Astrocyte (in vitro differentiated cells and primary cell): Measurements from ENCODE around the gene CLEC2A. TPM values are rescaled to one million over a fixed set of nuclear protein-coding genes. Genes with fewer than 3 reads are reported as not detected.
A peak's percentile ranks its signal among the peaks of the same experiment; 100 is the strongest.

Experiments
- DNase-seq: peaks from one replicate; pipeline ENCODE4 v3.0.0-alpha.2; 2010; ENCODE audit warnings: low read depth
- FAIRE-seq: peaks from 2 replicates; lab custom pipeline; 2011; peaks lifted over from hg19 to GRCh38; lab: Jason Lieb, UNC
- H2AFZ ChIP-seq: 2 replicates; pipeline ENCODE4 v1.6.0; 2012; ENCODE audit warnings: low read depth, low read length, inconsistent platforms
- H3K27ac ChIP-seq: 2 replicates; pipeline ENCODE4 v1.5.1; 2011; ENCODE audit warnings: low read depth, low read length, inconsistent platforms
- H3K27me3 ChIP-seq: 2 replicates; pipeline ENCODE4 v1.6.0; 2011; ENCODE audit warnings: low read length, inconsistent platforms; ENCODE audit not compliant: insufficient read depth
- H3K36me3 ChIP-seq: 2 replicates; pipeline ENCODE4 v1.5.1; 2011; ENCODE audit warnings: low read length, inconsistent platforms; ENCODE audit not compliant: insufficient read depth
- H3K4me1 ChIP-seq: 2 replicates; pipeline ENCODE4 v1.5.1; 2011; ENCODE audit warnings: low read length, inconsistent platforms; ENCODE audit not compliant: insufficient read depth
- H3K4me2 ChIP-seq: 2 replicates; pipeline ENCODE4 v1.6.0; 2012; ENCODE audit warnings: low read length, inconsistent platforms
- H3K4me3 ChIP-seq: 2 replicates; pipeline ENCODE4 v1.5.1; 2011; ENCODE audit warnings: low read depth, mild to moderate bottlenecking, low read length, inconsistent platforms; ENCODE audit not compliant: insufficient read depth
- H3K79me2 ChIP-seq: 2 replicates; pipeline ENCODE4 v1.6.0; 2012; ENCODE audit warnings: mild to moderate bottlenecking, low read length, inconsistent platforms; ENCODE audit not compliant: insufficient read depth
- H3K9ac ChIP-seq: 2 replicates; pipeline ENCODE4 v1.6.0; 2012; ENCODE audit warnings: mild to moderate bottlenecking, low read length, inconsistent platforms
- H3K9me3 ChIP-seq: 2 replicates; pipeline ENCODE4 v1.5.1; 2012; ENCODE audit warnings: low read depth, mild to moderate bottlenecking, low read length, inconsistent platforms; ENCODE audit not compliant: insufficient read depth
- H4K20me1 ChIP-seq: 2 replicates; pipeline ENCODE4 v1.6.0; 2012; ENCODE audit warnings: low read length, inconsistent platforms; ENCODE audit not compliant: insufficient read depth
- H3K27ac Mint-ChIP-seq: one replicate; pipeline ENCODE4 v1.8.0; 2021; ENCODE audit warnings: mild to moderate bottlenecking, mixed read lengths; ENCODE audit not compliant: unreplicated experiment
- H3K27me3 Mint-ChIP-seq: one replicate; pipeline ENCODE4 v1.8.0; 2021; ENCODE audit warnings: low read depth, mixed read lengths; ENCODE audit not compliant: unreplicated experiment
- H3K36me3 Mint-ChIP-seq: one replicate; pipeline ENCODE4 v1.8.0; 2021; ENCODE audit warnings: low read depth, mixed read lengths; ENCODE audit not compliant: unreplicated experiment
- H3K4me1 Mint-ChIP-seq: one replicate; pipeline ENCODE4 v1.8.0; 2021; ENCODE audit warnings: low read depth, mixed read lengths; ENCODE audit not compliant: unreplicated experiment
- H3K4me3 Mint-ChIP-seq: one replicate; pipeline ENCODE4 v1.8.0; 2021; ENCODE audit warnings: mild to moderate bottlenecking, moderate library complexity, mixed read lengths; ENCODE audit not compliant: unreplicated experiment
- H3K9me3 Mint-ChIP-seq: one replicate; pipeline ENCODE4 v1.8.0; 2021; ENCODE audit warnings: mild to moderate bottlenecking, mixed read lengths; ENCODE audit not compliant: unreplicated experiment
- CTCF ChIP-seq: IDR thresholded peaks from 2 replicates; pipeline ENCODE4 v1.5.1; 2011; ENCODE audit warnings: low read depth, mild to moderate bottlenecking, inconsistent platforms, low read length, moderate library complexity; ENCODE audit not compliant: insufficient read depth
- EZH2 ChIP-seq: IDR thresholded peaks from 2 replicates; pipeline ENCODE4 v1.6.1; 2012; ENCODE audit warnings: mild to moderate bottlenecking, low read length, inconsistent platforms; ENCODE audit not compliant: insufficient read depth
- total RNA-seq: library from RNA; stranded (reverse); gene quantifications from 2 replicates; pipeline ENCODE4 v1.2.1, GENCODE V29; 2021

Gene CLEC2A
- total RNA-seq, 1 donor from 2014 or later: 0.84 TPM

DNA sequence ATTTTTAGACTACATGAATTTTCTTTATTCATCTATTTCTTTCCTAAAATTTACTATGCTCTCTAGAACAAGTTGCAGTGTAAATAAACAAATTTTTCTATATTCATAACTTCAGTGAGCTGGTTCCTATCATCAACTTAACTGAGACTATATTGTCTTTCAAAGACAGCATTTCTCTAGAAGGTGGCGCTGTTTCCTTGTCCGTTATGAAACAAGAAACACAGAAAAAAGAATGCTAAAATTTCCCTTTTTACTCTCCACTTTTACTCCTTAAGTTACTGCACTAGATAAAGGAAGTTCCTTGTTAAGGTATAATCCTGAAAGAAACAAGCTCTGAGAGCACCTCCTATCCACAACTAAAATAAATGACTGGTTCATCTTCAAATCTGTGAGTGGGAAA is 8.2 kb upstream of the CLEC2A start:
- no peak overlapping the region for H3K4me3 Mint-ChIP-seq
- no peaks in the 10 kb centered on the region for H3K27me3 Mint-ChIP-seq
- no peaks in the 10 kb centered on the region for H3K9me3 ChIP-seq
- no peaks in the 10 kb centered on the region for H3K4me1 Mint-ChIP-seq
- FAIRE-seq (peak; percentile 43), DNase-seq (no peak)
- H3K27ac ChIP-seq: no peak overlapping the region
- no peaks in the 10 kb centered on the region for H4K20me1 ChIP-seq
- H3K27ac Mint-ChIP-seq: no peak overlapping the region
- H3K27me3 ChIP-seq: no peaks in the 10 kb centered on the region
- no peaks in the 10 kb centered on the region for H3K9me3 Mint-ChIP-seq
- H3K4me3 ChIP-seq: no peak overlapping the region
- no peaks in the 10 kb centered on the region for H3K36me3 ChIP-seq
- H3K4me2 ChIP-seq: no peak overlapping the region
- H3K9ac ChIP-seq: no peak overlapping the region
- no peaks in the 10 kb centered on the region for H3K4me1 ChIP-seq
- TF ChIP-seq EZH2: no peak
- TF ChIP-seq CTCF: no peak
- no peaks in the 10 kb centered on the region for H3K79me2 ChIP-seq
- no peak overlapping the region for H2AFZ ChIP-seq
- H3K36me3 Mint-ChIP-seq: no peaks in the 10 kb centered on the region

GRCh38 chr12:9936591-9936990 is 4.4 kb upstream of the CLEC2A start:
- Histone ChIP-seq H4K20me1 (no peaks in the 10 kb centered on the region), H3K27me3 (peaks cover 2% of the 10 kb centered on the region), H3K27ac (no peak overlapping the region), H3K9me3 (no peaks in the 10 kb centered on the region), H3K36me3 (no peaks in the 10 kb centered on the region), H3K4me1 (no peaks in the 10 kb centered on the region), H3K4me3 (no peak overlapping the region), H3K4me2 (no peak overlapping the region), H3K79me2 (no peaks in the 10 kb centered on the region), H3K9ac (no peak overlapping the region), H2AFZ (no peak overlapping the region)
- Mint-ChIP-seq H3K4me3 (no peak overlapping the region), H3K27ac (no peak overlapping the region), H3K36me3 (no peaks in the 10 kb centered on the region), H3K9me3 (no peaks in the 10 kb centered on the region), H3K4me1 (no peaks in the 10 kb centered on the region), H3K27me3 (no peaks in the 10 kb centered on the region)
- DNase-seq: no peak
- FAIRE-seq: no peak
- no peak for TF ChIP-seq EZH2
- no peak for TF ChIP-seq CTCF

DNA sequence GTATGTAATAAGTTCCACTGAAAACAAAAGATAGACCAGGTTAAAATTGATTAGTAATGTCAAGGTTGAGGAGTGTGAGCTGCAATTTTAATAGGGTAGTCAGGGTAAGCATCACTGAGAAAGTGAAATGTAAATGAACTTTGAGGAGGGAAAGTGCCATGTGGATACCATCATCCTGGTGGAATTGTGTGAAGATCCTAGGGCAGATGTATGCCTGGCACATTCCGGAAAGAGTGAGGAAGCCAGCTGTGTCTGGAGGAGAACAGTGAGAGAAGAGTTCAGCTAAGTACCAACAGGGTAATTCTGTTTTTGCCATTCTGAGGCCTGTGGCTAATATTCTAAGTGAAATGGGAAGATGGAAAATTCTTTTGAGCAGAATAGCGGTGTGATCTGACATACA is 2.9 kb upstream of the CLEC2A start:
- no peak overlapping the region for H3K27ac Mint-ChIP-seq
- no peaks in the 10 kb centered on the region for H3K27me3 Mint-ChIP-seq
- Histone ChIP-seq H3K79me2 (no peaks in the 10 kb centered on the region), H3K4me3 (no peak overlapping the region), H3K27ac (no peak overlapping the region), H3K27me3 (peaks cover 3% of the 10 kb centered on the region), H2AFZ (no peak overlapping the region), H3K36me3 (no peaks in the 10 kb centered on the region), H4K20me1 (no peaks in the 10 kb centered on the region), H3K9me3 (no peaks in the 10 kb centered on the region), H3K9ac (no peak overlapping the region), H3K4me1 (no peaks in the 10 kb centered on the region), H3K4me2 (no peak overlapping the region)
- H3K4me1 Mint-ChIP-seq: no peaks in the 10 kb centered on the region
- TF ChIP-seq EZH2 (no peak), CTCF (no peak)
- no peaks in the 10 kb centered on the region for H3K9me3 Mint-ChIP-seq
- H3K4me3 Mint-ChIP-seq: no peak overlapping the region
- no peaks in the 10 kb centered on the region for H3K36me3 Mint-ChIP-seq
- FAIRE-seq (peak; percentile 5), DNase-seq (no peak)
